Activated naive CD8-positive, alpha-beta T cell treated with anti-CD3 and anti-CD28 coated beads for 36 hours (primary cell): ENCODE data around the gene CSH1. TPM values are rescaled to one million over a fixed set of nuclear protein-coding genes. Genes with fewer than 3 reads are reported as not detected.

Experiments
- total RNA-seq, 2 experiments: library from RNA; stranded (reverse); gene quantifications; one replicate each; pipeline ENCODE4 v1.2.3, GENCODE V29; 2021

The CSH1 gene
- total RNA-seq, 2 experiments from 2014 or later, result not detected

Other genes with a start within 250 kb of the CSH1 start
- 100 to 1,000 TPM; 173 to 179 TPM for gene LIMD2, start 196.4 kb downstream of the CSH1 start, total RNA-seq
- 10 to 100 TPM; 39.1 to 40.9 TPM for gene STRADA, start 154.8 kb downstream of the CSH1 start, total RNA-seq
- 10 to 100 TPM; 91.6 to 93.5 TPM for gene CCDC47, start 123.0 kb downstream of the CSH1 start, total RNA-seq
- gene DDX42, start 122.4 kb downstream of the CSH1 start, total RNA-seq, result 100 to 1,000 TPM; 105 to 107 TPM
- gene PSMC5, start 69.1 kb downstream of the CSH1 start, total RNA-seq, result 100 to 1,000 TPM; 178 to 187 TPM
- 10 to 100 TPM; 91.2 to 91.5 TPM for gene FTSJ3, start 68.9 kb downstream of the CSH1 start, total RNA-seq
- 10 to 100 TPM; 91.6 to 93.5 TPM for gene SMARCD2, start 53.9 kb downstream of the CSH1 start, total RNA-seq
- not detected for gene CSH2, start 22.9 kb downstream of the CSH1 start, total RNA-seq
- not detected for gene GH2, start 14.6 kb downstream of the CSH1 start, total RNA-seq
- gene CSHL1, start 14.7 kb upstream of the CSH1 start, total RNA-seq, result not detected
- gene GH1, start 22.3 kb upstream of the CSH1 start, total RNA-seq, result not detected
- 10 to 100 TPM; 28.8 to 30.5 TPM for gene CD79B, start 35.8 kb upstream of the CSH1 start, total RNA-seq
- gene SCN4A, start 76.3 kb upstream of the CSH1 start, total RNA-seq, result under 1 TPM; 0.14 to 0.31 TPM
- under 1 TPM; 0.36 to 0.93 TPM for gene PRR29, start 101.8 kb upstream of the CSH1 start, total RNA-seq
- 10 to 100 TPM; 52.9 to 54.5 TPM for gene ICAM2, start 124.1 kb upstream of the CSH1 start, total RNA-seq
- 1 to 10 TPM; 7.6 to 9.0 TPM for gene ERN1, start 233.6 kb upstream of the CSH1 start, total RNA-seq